PC-9 (cell line): Measurements from ENCODE around the gene MTMR3. TPM values are rescaled to one million over a fixed set of nuclear protein-coding genes. Genes with fewer than 3 reads are reported as not detected.

Experiments used
- BruUV-seq: library from RNA; stranded (reverse); fragments of 400-500 nt; replicated peaks from 2 replicates; lab custom pipeline; 2021; lab: Mats Ljungman, UMichigan
- CTCF ChIA-PET: fragments of 300-600 bp; sonication (Branson Sonifier 250); formaldehyde crosslinking; loops from one replicate; lab custom pipeline; 2022; ENCODE audit warnings: antibody characterized with exemption; lab: Charles Lee
- POLR2A ChIA-PET: fragments of 300-600 bp; sonication (Branson Sonifier 250); formaldehyde crosslinking; loops from one replicate; lab custom pipeline; 2022; ENCODE audit warnings: antibody characterized with exemption; ENCODE audit not compliant: unreplicated experiment; lab: Charles Lee
- DNase-seq, 2 experiments: peaks; one replicate each; pipeline versions ENCODE4 v3.0.0 to v3.0.0-alpha.2; 2015 to 2022; ENCODE audit warnings: mixed read lengths in 1 of 2
- H2AFZ ChIP-seq: fragments of 200-600 bp; sonication (generic); 2 replicates; pipeline ENCODE4 v1.8.1; 2017; ENCODE audit warnings: antibody characterized with exemption
- H3F3A ChIP-seq: fragments of 200-600 bp; sonication (generic); 2 replicates; pipeline ENCODE4 v1.8.1; 2017; ENCODE audit warnings: antibody characterized with exemption, mild to moderate bottlenecking, low read depth; ENCODE audit not compliant: insufficient read depth
- H3K27ac ChIP-seq: fragments of 200-600 bp; sonication (generic); 2 replicates; pipeline ENCODE4 v1.6.1; 2016; ENCODE audit warnings: mixed run types
- H3K27me3 ChIP-seq: fragments of 200-600 bp; sonication (generic); 2 replicates; pipeline ENCODE4 v1.6.1; 2016; ENCODE audit warnings: low read depth, mixed run types; ENCODE audit not compliant: insufficient read depth
- H3K36me3 ChIP-seq: fragments of 200-600 bp; sonication (generic); 2 replicates; pipeline ENCODE4 v1.6.1; 2016; ENCODE audit warnings: low read depth, mixed run types
- H3K4me1 ChIP-seq: fragments of 200-600 bp; sonication (generic); replicated peaks from 2 replicates; pipeline ENCODE4 v1.6.1; 2016; ENCODE audit warnings: mixed run types; ENCODE audit not compliant: insufficient read depth
- H3K4me2 ChIP-seq: fragments of 200-600 bp; sonication (generic); 2 replicates; pipeline ENCODE4 v1.6.1; 2017; ENCODE audit warnings: mixed run types
- H3K4me3 ChIP-seq: fragments of 200-600 bp; sonication (generic); 2 replicates; pipeline ENCODE4 v1.6.1; 2016; ENCODE audit warnings: mixed run types
- H3K79me2 ChIP-seq: fragments of 200-600 bp; sonication (generic); 2 replicates; pipeline ENCODE4 v1.6.1; 2017; ENCODE audit warnings: low read depth, mixed run types
- H3K9me2 ChIP-seq: fragments of 200-600 bp; sonication (generic); 2 replicates; pipeline ENCODE4 v1.8.1; 2017; ENCODE audit warnings: mild to moderate bottlenecking; ENCODE audit not compliant: insufficient read depth
- H3K9me3 ChIP-seq: fragments of 200-600 bp; sonication (generic); 2 replicates; pipeline ENCODE4 v1.8.1; 2016; ENCODE audit warnings: low read depth; ENCODE audit not compliant: insufficient read depth
- H4K20me1 ChIP-seq: fragments of 200-600 bp; sonication (generic); 2 replicates; pipeline ENCODE4 v1.8.1; 2017; ENCODE audit not compliant: insufficient read depth
- CTCF ChIP-seq: fragments of 200-600 bp; sonication (generic); conservative IDR thresholded peaks from 2 replicates; pipeline ENCODE4 v1.6.1; 2017; ENCODE audit warnings: mixed run types, antibody characterized with exemption, mild to moderate bottlenecking, moderate library complexity
- EZH2 ChIP-seq: fragments of 200-600 bp; sonication (generic); IDR thresholded peaks from 2 replicates; pipeline ENCODE4 v1.8.0; 2017; ENCODE audit warnings: antibody characterized with exemption, low read depth
- intact Hi-C: fragments of 100-400 bp; cut with micrococcal nuclease; formaldehyde crosslinking; loops from one replicate; pipeline ENCODE4 v1.10.0; 2022; ENCODE audit not compliant: unreplicated experiment
- total RNA-seq: library from RNA; stranded (reverse); gene quantifications from 2 replicates; pipeline ENCODE4 v1.2.3, GENCODE V29; 2021

MTMR3 gene
- total RNA-seq, 1 experiment from 2014 or later: 28.1 TPM

- Histone ChIP-seq H3K4me1 (peaks cover 31% of the 10 kb centered on the region), H3K27me3 (no peaks in the 10 kb centered on the region), H3K9me2 (no peaks in the 10 kb centered on the region), H3K79me2 (no peaks in the 10 kb centered on the region), H3K36me3 (no peaks in the 10 kb centered on the region), H3K4me2 (peak overlapping the region; percentile 8; the same call in 1 of the 2 replicates), H3K27ac (no peak overlapping the region), H3F3A (peaks cover 9% of the 10 kb centered on the region), H4K20me1 (no peaks in the 10 kb centered on the region), H2AFZ (no peak overlapping the region), H3K9me3 (no peaks in the 10 kb centered on the region), H3K4me3 (no peak overlapping the region)
- BruUV-seq: no TSS peak
- TF ChIP-seq EZH2 (no peak), CTCF (no peak)
- peak; percentile 58 to 65 for DNase-seq
- CTCF ChIA-PET: interaction anchor here (0.5 kb wide), 1 partner anchor 326 kb away, joined by 11 read pairs; no protein-coding TSS in a partner anchor
- POLR2A ChIA-PET: interaction anchor here (0.6 to 0.7 kb wide), 2 partner anchors 40 to 276 kb away, joined by 3 to 5 read pairs; no protein-coding TSS in a partner anchor
- intact Hi-C loops: no loop called here
Measured at GRCh38 chr22:30038219-30038618, 155.2 kb downstream of the MTMR3 start.

GRCh38 chr22:30040499-30041260 lies 157.7 kb downstream of the MTMR3 start:
- H3K27me3 ChIP-seq: no peaks in the 10 kb centered on the region
- H3K79me2 ChIP-seq: no peaks in the 10 kb centered on the region
- H3K9me2 ChIP-seq: no peaks in the 10 kb centered on the region
- peaks cover 56% of the 10 kb centered on the region for H3K4me1 ChIP-seq
- intact Hi-C loops: no loop called here
- H3K36me3 ChIP-seq: no peaks in the 10 kb centered on the region
- POLR2A ChIA-PET: no interaction called here
- CTCF ChIA-PET: interaction anchor here (1.3 kb wide), 1 partner anchor 14 kb away, joined by 3 read pairs; no protein-coding TSS in a partner anchor
- no peak overlapping the region for H3K27ac ChIP-seq
- H4K20me1 ChIP-seq: no peaks in the 10 kb centered on the region
- no peak overlapping the region for H3K4me3 ChIP-seq
- H3K4me2 ChIP-seq: no peak overlapping the region
- peaks cover 29% of the 10 kb centered on the region for H3F3A ChIP-seq
- H3K9me3 ChIP-seq: no peaks in the 10 kb centered on the region
- TF ChIP-seq EZH2: no peak
- no peak for TF ChIP-seq CTCF
- no peak for DNase-seq
- no TSS peak for BruUV-seq
- no peak overlapping the region for H2AFZ ChIP-seq

GRCh38 chr22:30041475-30041874 lies 158.5 kb downstream of the MTMR3 start:
- Histone ChIP-seq H3K79me2 (no peaks in the 10 kb centered on the region), H3K9me3 (no peaks in the 10 kb centered on the region), H3K4me1 (peaks cover 56% of the 10 kb centered on the region), H2AFZ (no peak overlapping the region), H3K27me3 (no peaks in the 10 kb centered on the region), H3K27ac (no peak overlapping the region), H4K20me1 (no peaks in the 10 kb centered on the region), H3F3A (peaks cover 29% of the 10 kb centered on the region), H3K4me2 (no peak overlapping the region), H3K4me3 (no peak overlapping the region), H3K9me2 (no peaks in the 10 kb centered on the region), H3K36me3 (no peaks in the 10 kb centered on the region)
- ChIA-PET POLR2A (no interaction called here), CTCF (no interaction called here)
- no TSS peak for BruUV-seq
- intact Hi-C loops: no loop called here
- no peak for DNase-seq
- TF ChIP-seq EZH2: no peak
- TF ChIP-seq CTCF: no peak
